Activated T-helper 1 cell treated with anti-CD3 and anti-CD28 coated beads, Interleukin-12 subunit alpha, Interleukin-12 subunit beta, Interleukin-2, Interleukin-4 antibody, amounts not matched to agents 30 ng/mL and 10 ng/mL and 1 ng/mL, durations not matched to agents 14 hours and 24 hours and 36 hours (primary cell): Measurements from ENCODE around the gene GNPDA2. TPM values are rescaled to one million over a fixed set of nuclear protein-coding genes. Genes with fewer than 3 reads are reported as not detected.

Experiments used
- DNase-seq: peaks from one replicate; pipeline ENCODE4 v3.0.0; 2021; ENCODE audit warnings: low spot score
- H3K27ac Mint-ChIP-seq: one replicate; pipeline ENCODE4 v1.8.0; 2021; ENCODE audit warnings: mild to moderate bottlenecking, mixed read lengths
- H3K27me3 Mint-ChIP-seq: one replicate; pipeline ENCODE4 v1.8.0; 2022; ENCODE audit warnings: mild to moderate bottlenecking, moderate library complexity, mixed read lengths; ENCODE audit not compliant: insufficient read depth
- H3K36me3 Mint-ChIP-seq: one replicate; pipeline ENCODE4 v1.8.0; 2021; ENCODE audit warnings: low read depth, mixed read lengths
- H3K4me1 Mint-ChIP-seq: one replicate; pipeline ENCODE4 v1.8.0; 2021; ENCODE audit warnings: low read depth, mixed read lengths
- H3K4me3 Mint-ChIP-seq: one replicate; pipeline ENCODE4 v1.8.0; 2021; ENCODE audit warnings: mild to moderate bottlenecking, moderate library complexity, mixed read lengths
- H3K9me3 Mint-ChIP-seq: one replicate; pipeline ENCODE4 v1.8.0; 2021; ENCODE audit warnings: mixed read lengths
- intact Hi-C: fragments of 100-400 bp; cut with micrococcal nuclease; formaldehyde crosslinking; loops from one replicate; pipeline ENCODE4 v1.15.1; 2024
- total RNA-seq: library from RNA; stranded (reverse); gene quantifications from 2 replicates; pipeline ENCODE4 v1.2.3, GENCODE V29; 2022

Gene GNPDA2
- total RNA-seq, 1 donor from 2014 or later, result 16.4 TPM

DNA sequence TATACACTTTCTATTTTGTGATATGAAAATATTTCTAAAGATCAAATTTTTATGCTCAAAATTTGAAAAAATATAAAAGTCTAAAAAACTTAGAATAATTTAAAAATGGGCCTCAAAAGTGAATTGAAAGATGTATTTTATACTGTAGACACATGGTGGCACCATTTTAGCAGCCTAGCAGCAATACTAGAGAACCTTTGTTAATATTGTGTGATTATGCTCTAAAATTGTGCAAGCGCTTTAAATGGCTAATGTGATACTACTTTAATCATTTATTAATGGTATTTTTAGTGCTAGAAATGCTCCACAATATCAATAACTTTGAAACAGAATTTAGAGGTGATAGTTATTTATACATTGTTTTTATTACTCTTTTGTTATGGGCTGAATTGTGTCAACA, 51.9 kb downstream of the GNPDA2 start:
- Mint-ChIP-seq H3K4me1 (peaks cover 12% of the 10 kb centered on the region), H3K27me3 (peaks cover 5% of the 10 kb centered on the region), H3K36me3 (no peaks in the 10 kb centered on the region), H3K27ac (no peak overlapping the region), H3K4me3 (no peak overlapping the region), H3K9me3 (no peaks in the 10 kb centered on the region)
- DNase-seq, result no peak
- intact Hi-C loops, result no loop called here

DNA sequence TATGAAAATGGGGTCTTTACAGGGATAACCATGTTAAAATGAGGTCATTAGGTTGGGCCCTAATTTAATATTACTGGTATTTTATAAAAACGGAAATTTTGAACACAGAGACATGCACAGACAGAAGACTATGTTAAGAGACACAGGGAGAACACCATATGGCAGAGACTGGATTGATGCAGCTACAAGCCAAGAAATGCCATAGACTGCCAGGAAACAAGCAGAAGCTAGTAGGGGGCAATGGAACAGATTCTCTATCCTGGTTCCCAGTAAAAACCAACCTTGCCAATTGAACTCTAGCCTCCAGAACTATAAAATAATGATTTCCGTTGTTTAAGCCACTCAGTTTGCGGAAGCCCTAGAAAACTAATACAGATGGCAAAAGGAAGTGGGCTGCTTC, 54.7 kb downstream of the GNPDA2 start:
- intact Hi-C loops, result no loop called here
- Mint-ChIP-seq H3K27ac (no peak overlapping the region), H3K36me3 (no peaks in the 10 kb centered on the region), H3K27me3 (peaks cover 7% of the 10 kb centered on the region), H3K4me3 (no peak overlapping the region), H3K4me1 (no peaks in the 10 kb centered on the region), H3K9me3 (no peaks in the 10 kb centered on the region)
- no peak for DNase-seq

DNA sequence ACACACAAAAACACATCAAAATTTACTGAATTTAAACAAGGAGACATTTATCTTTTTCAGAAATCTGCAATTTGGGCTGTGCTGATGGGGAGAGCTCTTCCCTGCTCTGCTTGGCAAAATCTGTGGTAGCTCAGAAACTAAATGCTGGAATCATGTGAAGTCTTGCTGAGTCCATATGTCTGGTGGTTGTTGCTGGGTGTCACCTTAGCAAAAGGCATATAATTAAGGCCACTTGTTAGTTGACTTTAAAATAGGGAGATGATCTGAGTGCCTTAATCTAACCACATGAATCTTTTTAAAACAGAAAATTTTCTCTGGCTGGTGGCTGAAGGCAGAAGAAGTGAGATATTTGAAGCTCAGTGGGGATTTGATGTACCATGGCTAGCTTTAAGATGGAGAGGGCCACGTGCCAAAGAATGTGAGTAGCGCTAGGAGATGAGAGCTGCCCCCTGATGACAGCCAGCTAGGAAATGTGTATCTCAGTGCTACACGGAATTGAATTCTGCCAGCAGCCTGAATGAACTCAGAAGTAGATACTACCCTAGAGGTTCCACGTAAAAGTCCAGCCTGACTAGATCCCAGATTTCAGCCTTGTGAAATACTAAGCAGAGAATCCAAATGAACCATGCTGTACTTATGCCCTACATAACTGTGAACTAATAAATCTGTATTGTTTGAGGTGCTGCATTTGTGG, 55.7 kb downstream of the GNPDA2 start:
- no peak overlapping the region for H3K4me3 Mint-ChIP-seq
- H3K9me3 Mint-ChIP-seq, result no peaks in the 10 kb centered on the region
- H3K4me1 Mint-ChIP-seq, result no peaks in the 10 kb centered on the region
- no peak for DNase-seq
- H3K36me3 Mint-ChIP-seq, result no peaks in the 10 kb centered on the region
- H3K27ac Mint-ChIP-seq, result no peak overlapping the region
- H3K27me3 Mint-ChIP-seq, result peaks cover 7% of the 10 kb centered on the region
- intact Hi-C loops, result no loop called here

DNA sequence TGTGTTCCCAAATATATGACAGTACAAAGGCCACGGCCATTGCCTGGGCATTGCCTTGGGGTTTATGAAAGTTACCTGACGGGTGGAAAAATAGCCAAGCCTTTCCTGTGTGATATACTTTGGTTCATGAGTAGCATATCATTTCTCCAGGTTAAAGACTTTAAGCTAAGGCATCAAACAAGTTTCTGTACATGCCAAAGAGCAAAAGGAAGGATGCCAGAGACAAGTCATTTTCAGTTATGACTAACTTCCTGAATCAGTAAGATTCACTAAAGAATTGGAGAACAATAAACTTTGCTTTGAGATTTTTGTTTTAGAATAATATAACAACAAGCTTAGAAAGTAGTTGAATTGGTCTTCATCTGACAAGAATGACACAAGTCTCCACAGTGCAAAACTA, 57.8 kb downstream of the GNPDA2 start:
- Mint-ChIP-seq H3K27ac (no peak overlapping the region), H3K36me3 (no peaks in the 10 kb centered on the region), H3K4me1 (no peaks in the 10 kb centered on the region), H3K27me3 (peaks cover 5% of the 10 kb centered on the region), H3K9me3 (no peaks in the 10 kb centered on the region), H3K4me3 (no peak overlapping the region)
- no peak for DNase-seq
- intact Hi-C loops, result no loop called here

DNA sequence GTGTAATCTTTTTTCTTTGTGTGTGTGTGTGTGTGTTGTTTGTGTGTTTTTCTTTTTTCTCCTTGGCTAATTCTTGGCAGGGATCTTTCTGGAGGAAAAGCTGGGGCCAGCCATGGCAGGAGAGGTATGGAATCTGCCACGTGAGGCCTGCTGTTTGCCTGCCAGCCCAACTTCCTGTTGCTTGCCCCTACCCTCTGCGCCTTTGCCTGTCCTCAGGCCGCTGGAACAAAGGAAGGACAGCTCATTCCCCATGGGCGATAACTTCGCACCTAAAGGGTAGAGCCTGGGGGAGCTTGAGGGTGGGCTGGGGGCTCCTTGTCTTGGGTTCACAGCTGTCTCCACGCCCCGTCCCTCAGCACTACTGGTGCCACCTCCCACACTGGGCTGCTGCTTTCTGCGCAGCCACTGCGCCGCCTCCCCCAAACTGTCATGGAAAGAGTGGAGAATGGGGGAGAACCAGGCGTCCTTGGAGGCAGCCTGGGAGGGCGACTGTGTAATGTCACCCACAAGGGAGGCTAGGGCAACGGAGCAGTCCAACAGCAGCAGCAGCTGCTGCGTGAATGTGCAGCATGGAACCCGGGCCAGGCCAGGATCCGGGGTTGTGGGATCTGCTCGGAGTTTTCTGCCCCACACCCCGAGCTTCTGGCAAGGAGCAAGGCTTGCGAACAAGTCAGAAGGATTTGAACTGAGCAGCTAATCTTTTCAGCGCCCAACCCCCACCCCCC, 62.7 kb downstream of the GNPDA2 start:
- H3K4me3 Mint-ChIP-seq, result no peak overlapping the region
- intact Hi-C loops, result no loop called here
- no peak for DNase-seq
- H3K27ac Mint-ChIP-seq, result no peak overlapping the region
- H3K27me3 Mint-ChIP-seq, result peaks cover 2% of the 10 kb centered on the region
- no peaks in the 10 kb centered on the region for H3K36me3 Mint-ChIP-seq
- H3K9me3 Mint-ChIP-seq, result no peaks in the 10 kb centered on the region
- no peaks in the 10 kb centered on the region for H3K4me1 Mint-ChIP-seq

DNA sequence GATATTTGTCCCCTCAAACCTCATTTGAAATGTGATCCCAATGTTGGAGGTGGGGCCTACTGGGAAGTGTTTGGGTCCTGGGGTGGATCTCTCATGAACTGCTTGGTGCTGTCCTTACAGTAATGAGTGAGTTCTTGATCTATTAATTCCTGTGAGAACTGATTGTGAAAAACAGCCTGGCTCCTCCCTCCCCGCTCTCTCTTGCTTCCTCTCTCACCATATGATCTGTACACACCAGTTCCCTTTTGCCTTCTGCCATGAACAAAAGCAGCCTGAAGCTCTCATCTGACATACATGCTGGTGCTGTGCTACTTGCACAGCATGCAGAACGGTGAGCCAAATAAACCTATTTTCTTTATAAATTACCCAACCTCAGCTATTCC, 63.7 kb downstream of the GNPDA2 start:
- H3K36me3 Mint-ChIP-seq, result no peaks in the 10 kb centered on the region
- H3K27me3 Mint-ChIP-seq, result peaks cover 2% of the 10 kb centered on the region
- no peak overlapping the region for H3K4me3 Mint-ChIP-seq
- intact Hi-C loops, result no loop called here
- H3K9me3 Mint-ChIP-seq, result no peaks in the 10 kb centered on the region
- H3K4me1 Mint-ChIP-seq, result no peaks in the 10 kb centered on the region
- H3K27ac Mint-ChIP-seq, result no peak overlapping the region
- DNase-seq, result no peak

DNA sequence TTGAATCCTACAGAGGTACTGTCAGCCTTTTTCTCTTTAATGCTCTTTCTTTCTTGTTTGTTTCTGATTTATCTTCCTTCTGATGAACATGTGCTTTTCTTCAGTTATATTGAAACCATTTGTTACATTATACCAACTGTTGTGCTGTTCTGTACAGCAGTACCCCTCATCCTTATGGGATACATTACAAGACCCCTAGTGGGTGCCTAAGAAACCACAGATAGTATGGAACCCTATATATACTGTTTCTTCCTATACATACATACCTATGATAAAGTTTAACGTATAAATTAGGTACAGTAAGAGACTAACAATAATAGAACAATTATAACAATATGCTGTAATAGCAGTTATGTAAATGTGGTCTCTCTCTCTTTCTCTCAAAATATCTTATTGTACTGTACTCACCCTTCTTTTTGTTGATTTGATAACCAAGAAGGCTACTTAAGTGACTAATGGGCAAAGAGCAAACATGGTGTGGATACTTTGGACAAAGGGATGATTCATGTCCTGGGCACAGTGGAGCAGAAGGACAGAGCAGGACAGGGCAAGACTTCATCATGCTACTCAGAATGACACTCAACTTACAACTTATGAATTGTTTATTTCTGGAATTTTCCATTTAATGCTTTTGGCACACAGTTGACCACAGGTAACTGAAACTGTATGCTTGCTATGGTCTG, 64.3 kb downstream of the GNPDA2 start:
- intact Hi-C loops, result no loop called here
- no peak for DNase-seq
- Mint-ChIP-seq H3K27ac (no peak overlapping the region), H3K4me1 (no peaks in the 10 kb centered on the region), H3K9me3 (no peaks in the 10 kb centered on the region), H3K4me3 (no peak overlapping the region), H3K27me3 (no peaks in the 10 kb centered on the region), H3K36me3 (no peaks in the 10 kb centered on the region)

DNA sequence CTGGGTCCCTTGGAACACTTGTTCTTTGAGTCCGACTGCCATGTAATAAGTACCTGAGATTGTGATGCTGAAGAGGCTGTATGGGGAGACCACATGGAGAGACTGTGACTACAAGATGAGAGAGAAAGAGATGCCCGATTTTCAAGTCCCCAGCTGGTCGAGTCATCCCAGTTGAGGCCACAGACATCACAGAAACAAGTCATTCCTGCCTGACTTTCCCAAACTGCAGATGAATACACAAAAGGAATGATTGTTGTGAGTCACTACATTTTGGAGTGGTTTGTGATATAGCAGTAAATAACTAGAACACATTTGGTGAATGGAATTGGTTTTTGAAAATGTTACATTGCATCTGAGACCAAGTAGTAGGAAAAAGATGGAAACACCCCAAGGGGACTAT, 66.0 kb downstream of the GNPDA2 start:
- Mint-ChIP-seq H3K27me3 (no peaks in the 10 kb centered on the region), H3K4me1 (no peaks in the 10 kb centered on the region), H3K4me3 (no peak overlapping the region), H3K36me3 (no peaks in the 10 kb centered on the region), H3K27ac (no peak overlapping the region), H3K9me3 (no peaks in the 10 kb centered on the region)
- DNase-seq, result no peak
- intact Hi-C loops, result no loop called here

DNA sequence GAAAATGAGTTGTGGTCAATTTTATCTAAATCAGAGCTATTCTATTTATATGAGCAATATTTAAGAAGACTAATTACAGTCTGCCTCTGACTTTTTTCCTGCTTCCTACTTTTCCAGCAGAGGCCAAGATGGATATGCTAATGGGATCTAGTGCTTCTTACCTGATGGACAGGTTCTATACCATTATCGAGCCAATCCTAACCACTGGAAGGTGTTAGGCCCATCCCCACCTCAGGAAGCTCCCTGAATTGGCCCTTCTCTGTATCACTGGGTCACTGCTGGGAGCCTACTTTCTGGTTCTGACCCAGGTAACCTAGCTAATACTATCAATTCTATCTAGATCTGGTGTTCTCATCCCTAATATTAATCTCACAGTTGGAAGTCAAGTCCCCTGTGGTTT, 74.4 kb downstream of the GNPDA2 start:
- DNase-seq, result no peak
- no peaks in the 10 kb centered on the region for H3K36me3 Mint-ChIP-seq
- H3K27me3 Mint-ChIP-seq, result peaks cover 4% of the 10 kb centered on the region
- no peak overlapping the region for H3K27ac Mint-ChIP-seq
- H3K9me3 Mint-ChIP-seq, result no peaks in the 10 kb centered on the region
- H3K4me1 Mint-ChIP-seq, result no peaks in the 10 kb centered on the region
- intact Hi-C loops, result no loop called here
- no peak overlapping the region for H3K4me3 Mint-ChIP-seq

Other genes with a start within 250 kb of the GNPDA2 start
- gene YIPF7, start 74.9 kb downstream of the GNPDA2 start, total RNA-seq, result not detected in 2 replicates
- 37.5 and 39.2 TPM in 2 replicates for gene GUF1, start 48.1 kb downstream of the GNPDA2 start, total RNA-seq